Glutamatergic neuron (in vitro differentiated cells): Measurements from ENCODE around the gene SNAI3. TPM values are rescaled to one million over a fixed set of nuclear protein-coding genes. Genes with fewer than 3 reads are reported as not detected.
A peak's percentile ranks its signal among the peaks of the same experiment; 100 is the strongest.

Experiments
- DNase-seq: peaks from one replicate; pipeline ENCODE4 v3.0.0; 2022
- H3K27ac Mint-ChIP-seq: one replicate; pipeline ENCODE4 v1.8.0; 2020; ENCODE audit warnings: mild to moderate bottlenecking, mixed read lengths, inconsistent platforms; ENCODE audit not compliant: unreplicated experiment
- H3K27me3 Mint-ChIP-seq: one replicate; pipeline ENCODE4 v1.8.0; 2020; ENCODE audit warnings: mild to moderate bottlenecking, moderate library complexity, mixed read lengths, inconsistent platforms; ENCODE audit not compliant: unreplicated experiment
- H3K36me3 Mint-ChIP-seq: one replicate; pipeline ENCODE4 v1.8.0; 2020; ENCODE audit warnings: mild to moderate bottlenecking, mixed read lengths, inconsistent platforms; ENCODE audit not compliant: unreplicated experiment
- H3K4me1 Mint-ChIP-seq: one replicate; pipeline ENCODE4 v1.8.0; 2020; ENCODE audit warnings: mild to moderate bottlenecking, low read depth, mixed read lengths, inconsistent platforms; ENCODE audit not compliant: unreplicated experiment
- H3K4me3 Mint-ChIP-seq: one replicate; pipeline ENCODE4 v1.8.0; 2020; ENCODE audit warnings: mild to moderate bottlenecking, mixed read lengths, inconsistent platforms; ENCODE audit not compliant: unreplicated experiment
- H3K9me3 Mint-ChIP-seq: one replicate; pipeline ENCODE4 v1.8.0; 2020; ENCODE audit warnings: mild to moderate bottlenecking, moderate library complexity, mixed read lengths, inconsistent platforms; ENCODE audit not compliant: unreplicated experiment
- total RNA-seq: library from RNA; stranded (reverse); fragmentation: NEBNext Ultra II Directional; extraction: Animal tissue kit (Norgen Biotek cat#: 25700); gene quantifications from one replicate; pipeline ENCODE4 v1.2.1, GENCODE V29; 2021; ENCODE audit not compliant: unreplicated experiment
- TF ChIP-seq, protein P1 (sequence below): fragments of 200-600 bp; sonication (generic); IDR thresholded peaks from one replicate; pipeline ENCODE4 v1.5.0; 2021; ENCODE audit not compliant: partially characterized antibody, unreplicated experiment

Gene SNAI3
- total RNA-seq, 1 donor from 2014 or later: not detected

GRCh38 chr16:88681709-88682451, 4.4 kb downstream of the SNAI3 start:
- no peak for DNase-seq
- H3K36me3 Mint-ChIP-seq: no peaks in the 10 kb centered on the region
- H3K4me1 Mint-ChIP-seq: peaks cover 1% of the 10 kb centered on the region
- H3K4me3 Mint-ChIP-seq: no peak overlapping the region
- no peak overlapping the region for H3K27ac Mint-ChIP-seq
- TF ChIP-seq, protein P1, sequence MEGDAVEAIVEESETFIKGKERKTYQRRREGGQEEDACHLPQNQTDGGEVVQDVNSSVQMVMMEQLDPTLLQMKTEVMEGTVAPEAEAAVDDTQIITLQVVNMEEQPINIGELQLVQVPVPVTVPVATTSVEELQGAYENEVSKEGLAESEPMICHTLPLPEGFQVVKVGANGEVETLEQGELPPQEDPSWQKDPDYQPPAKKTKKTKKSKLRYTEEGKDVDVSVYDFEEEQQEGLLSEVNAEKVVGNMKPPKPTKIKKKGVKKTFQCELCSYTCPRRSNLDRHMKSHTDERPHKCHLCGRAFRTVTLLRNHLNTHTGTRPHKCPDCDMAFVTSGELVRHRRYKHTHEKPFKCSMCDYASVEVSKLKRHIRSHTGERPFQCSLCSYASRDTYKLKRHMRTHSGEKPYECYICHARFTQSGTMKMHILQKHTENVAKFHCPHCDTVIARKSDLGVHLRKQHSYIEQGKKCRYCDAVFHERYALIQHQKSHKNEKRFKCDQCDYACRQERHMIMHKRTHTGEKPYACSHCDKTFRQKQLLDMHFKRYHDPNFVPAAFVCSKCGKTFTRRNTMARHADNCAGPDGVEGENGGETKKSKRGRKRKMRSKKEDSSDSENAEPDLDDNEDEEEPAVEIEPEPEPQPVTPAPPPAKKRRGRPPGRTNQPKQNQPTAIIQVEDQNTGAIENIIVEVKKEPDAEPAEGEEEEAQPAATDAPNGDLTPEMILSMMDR: no peak
- peaks cover 8% of the 10 kb centered on the region for H3K27me3 Mint-ChIP-seq
- no peaks in the 10 kb centered on the region for H3K9me3 Mint-ChIP-seq

GRCh38 chr16:88681084-88681680, 5.1 kb downstream of the SNAI3 start:
- H3K36me3 Mint-ChIP-seq: no peaks in the 10 kb centered on the region
- TF ChIP-seq, protein P1: peak; percentile 22
- H3K27me3 Mint-ChIP-seq: peaks cover 8% of the 10 kb centered on the region
- no peak overlapping the region for H3K27ac Mint-ChIP-seq
- DNase-seq: no peak
- peaks cover 1% of the 10 kb centered on the region for H3K4me1 Mint-ChIP-seq
- no peaks in the 10 kb centered on the region for H3K9me3 Mint-ChIP-seq
- H3K4me3 Mint-ChIP-seq: no peak overlapping the region

DNA sequence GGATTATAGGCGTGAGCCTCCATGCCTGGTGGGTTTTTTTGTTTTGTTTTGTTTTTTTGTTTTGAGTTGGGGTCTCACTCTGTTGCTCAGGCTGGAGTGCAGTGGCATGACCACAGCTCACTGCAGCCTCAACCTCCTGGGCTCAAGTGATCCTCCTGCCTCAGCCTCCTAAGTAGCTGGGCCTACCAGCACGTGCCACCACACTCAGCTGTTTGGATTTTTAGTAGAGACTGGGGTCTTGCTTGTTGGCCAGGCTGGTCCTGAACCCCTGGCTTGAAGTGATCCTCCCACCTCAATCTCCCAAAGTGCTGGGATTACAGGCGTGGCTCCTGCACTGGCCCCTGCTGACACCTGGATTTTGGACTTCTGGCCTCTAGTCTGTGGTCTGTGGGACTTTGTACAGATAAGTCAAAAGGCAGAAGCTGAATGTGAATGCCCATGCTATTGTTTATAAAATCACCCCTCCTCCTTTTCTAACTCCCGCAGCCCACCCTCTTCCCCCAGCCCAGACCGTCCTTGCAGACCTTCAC, 5.7 kb downstream of the SNAI3 start:
- Mint-ChIP-seq H3K27me3 (peaks cover 8% of the 10 kb centered on the region), H3K36me3 (no peaks in the 10 kb centered on the region), H3K27ac (no peak overlapping the region), H3K9me3 (peaks cover 2% of the 10 kb centered on the region), H3K4me1 (peaks cover 1% of the 10 kb centered on the region), H3K4me3 (no peak overlapping the region)
- DNase-seq: no peak
- TF ChIP-seq, protein P1: no peak

DNA sequence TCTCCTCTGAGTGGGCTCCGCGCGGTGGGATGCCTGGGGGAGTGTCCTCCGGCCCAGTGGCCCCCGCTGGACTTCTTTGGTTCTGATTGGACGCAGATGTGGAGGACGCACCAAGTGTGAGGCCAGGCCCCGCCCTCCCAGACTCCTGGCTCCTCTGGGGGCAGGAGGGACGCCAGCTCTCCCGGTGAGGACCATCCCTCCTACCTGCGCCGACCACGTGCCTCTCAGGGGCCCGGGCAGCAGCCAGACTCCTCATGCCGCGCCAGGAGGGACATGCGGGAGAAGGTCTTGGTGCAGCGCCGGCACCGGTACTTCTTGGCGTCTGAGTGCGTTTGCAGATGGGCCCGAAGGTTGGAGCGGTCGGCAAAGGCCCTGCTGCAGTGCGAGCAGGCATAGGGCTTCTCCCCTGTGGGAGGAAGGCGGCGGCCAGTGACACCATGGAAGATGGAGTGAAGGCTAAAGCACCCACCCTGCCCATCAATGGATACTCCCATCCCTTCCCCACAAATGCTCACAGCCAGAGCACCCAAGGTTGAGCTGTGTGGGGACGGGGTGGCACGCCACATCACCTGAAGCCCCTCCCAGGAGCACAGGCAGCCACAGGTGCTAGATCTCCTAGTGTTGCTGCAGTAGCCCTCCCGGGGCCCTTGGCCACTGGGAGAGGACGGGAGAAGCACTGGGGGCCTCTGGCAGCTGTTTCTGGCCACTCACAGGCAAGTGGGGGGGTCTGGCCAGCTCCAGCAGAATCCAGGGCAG, 7.9 kb downstream of the SNAI3 start:
- Mint-ChIP-seq H3K4me1 (no peaks in the 10 kb centered on the region), H3K4me3 (no peak overlapping the region), H3K36me3 (no peaks in the 10 kb centered on the region), H3K9me3 (peaks cover 2% of the 10 kb centered on the region), H3K27ac (no peak overlapping the region), H3K27me3 (peaks cover 3% of the 10 kb centered on the region)
- DNase-seq: no peak
- TF ChIP-seq, protein P1: no peak
